ENCODE measurements around the gene RTN1. TPM values are rescaled to one million over a fixed set of nuclear protein-coding genes. Genes with fewer than 3 reads are reported as not detected.

The RTN1 gene
- total RNA-seq, 2 donors from 2014 or later: 0.60 to 3.4 TPM

- Mint-ChIP-seq H3K4me1 (no peaks in the 10 kb centered on the region), H3K4me3 (no peak overlapping the region), H3K36me3 (ENCODE audit: low read depth) (no peaks in the 10 kb centered on the region), H3K27me3 (peaks cover 24% of the 10 kb centered on the region), H3K27ac (no peak overlapping the region)
- ATAC-seq (no peak), DNase-seq (no peak)
- no peaks in the 10 kb centered on the region for H3K9me3 ChIP-seq (ENCODE audit: control insufficient read depth, low read length, poor library complexity, severe bottlenecking)
These were observed 20.1 kb upstream of the RTN1 start for GRCh38 chr14:59890676-59891075.

- no peaks in the 10 kb centered on the region for H3K36me3 Mint-ChIP-seq (ENCODE audit: low read depth)
- no peaks in the 10 kb centered on the region for H3K4me1 Mint-ChIP-seq
- H3K4me3 Mint-ChIP-seq: no peak overlapping the region
- no peaks in the 10 kb centered on the region for H3K9me3 ChIP-seq (ENCODE audit: control insufficient read depth, low read length, poor library complexity, severe bottlenecking)
- no peak overlapping the region for H3K27ac Mint-ChIP-seq
- peaks cover 15% of the 10 kb centered on the region for H3K27me3 Mint-ChIP-seq
- no peak for DNase-seq
- ATAC-seq: no peak
These were observed 12.4 kb upstream of the RTN1 start for GRCh38 chr14:59882957-59883356.

- H3K36me3 Mint-ChIP-seq (ENCODE audit: low read depth): peaks cover 7% of the 10 kb centered on the region
- peak overlapping the region; percentile 92 for H3K4me3 Mint-ChIP-seq
- no peaks in the 10 kb centered on the region for H3K9me3 ChIP-seq (ENCODE audit: control insufficient read depth, low read length, poor library complexity, severe bottlenecking)
- H3K27ac Mint-ChIP-seq: no peak overlapping the region
- ATAC-seq (no peak), DNase-seq (no peak)
- H3K27me3 Mint-ChIP-seq: peaks cover 53% of the 10 kb centered on the region
- H3K4me1 Mint-ChIP-seq: peaks cover 10% of the 10 kb centered on the region
These were observed 555 bp upstream of the RTN1 start for GRCh38 chr14:59871166-59871495.

- Mint-ChIP-seq H3K4me3 (peak overlapping the region; percentile 68), H3K36me3 (ENCODE audit: low read depth) (peaks cover 7% of the 10 kb centered on the region), H3K27ac (no peak overlapping the region), H3K27me3 (peaks cover 48% of the 10 kb centered on the region), H3K4me1 (peaks cover 10% of the 10 kb centered on the region)
- H3K9me3 ChIP-seq (ENCODE audit: control insufficient read depth, low read length, poor library complexity, severe bottlenecking): no peaks in the 10 kb centered on the region
- DNase-seq (no peak), ATAC-seq (no peak)
These were observed 958 bp downstream of the RTN1 start for GRCh38 chr14:59869381-59870255.

GRCh38 chr14:59868021-59868420, 2.6 kb downstream of the RTN1 start:
- Mint-ChIP-seq H3K36me3 (ENCODE audit: low read depth) (peaks cover 7% of the 10 kb centered on the region), H3K27me3 (peaks cover 35% of the 10 kb centered on the region), H3K27ac (no peak overlapping the region), H3K4me1 (peaks cover 10% of the 10 kb centered on the region), H3K4me3 (no peak overlapping the region)
- no peak for DNase-seq
- H3K9me3 ChIP-seq (ENCODE audit: control insufficient read depth, low read length, poor library complexity, severe bottlenecking): no peaks in the 10 kb centered on the region
- no peak for ATAC-seq

GRCh38 chr14:59863806-59864525, 6.6 kb downstream of the RTN1 start:
- H3K27me3 Mint-ChIP-seq: peaks cover 10% of the 10 kb centered on the region
- H3K9me3 ChIP-seq (ENCODE audit: control insufficient read depth, low read length, poor library complexity, severe bottlenecking): no peaks in the 10 kb centered on the region
- DNase-seq (no peak), ATAC-seq (no peak)
- H3K4me3 Mint-ChIP-seq: no peak overlapping the region
- peaks cover 1% of the 10 kb centered on the region for H3K4me1 Mint-ChIP-seq
- no peak overlapping the region for H3K27ac Mint-ChIP-seq
- H3K36me3 Mint-ChIP-seq (ENCODE audit: low read depth): peaks cover 1% of the 10 kb centered on the region

GRCh38 chr14:59857328-59857727, 13.2 kb downstream of the RTN1 start:
- Mint-ChIP-seq H3K36me3 (ENCODE audit: low read depth) (peaks cover 2% of the 10 kb centered on the region), H3K4me3 (no peak overlapping the region), H3K27me3 (no peaks in the 10 kb centered on the region), H3K27ac (no peak overlapping the region), H3K4me1 (no peaks in the 10 kb centered on the region)
- no peaks in the 10 kb centered on the region for H3K9me3 ChIP-seq (ENCODE audit: control insufficient read depth, low read length, poor library complexity, severe bottlenecking)
- DNase-seq (no peak), ATAC-seq (no peak)

- Mint-ChIP-seq H3K36me3 (ENCODE audit: low read depth) (no peaks in the 10 kb centered on the region), H3K27me3 (no peaks in the 10 kb centered on the region), H3K4me3 (no peak overlapping the region), H3K4me1 (no peaks in the 10 kb centered on the region), H3K27ac (no peak overlapping the region)
- no peak for ATAC-seq
- no peak for DNase-seq
- H3K9me3 ChIP-seq (ENCODE audit: control insufficient read depth, low read length, poor library complexity, severe bottlenecking): no peaks in the 10 kb centered on the region
These were observed 18.2 kb downstream of the RTN1 start for GRCh38 chr14:59852350-59852749.

- Mint-ChIP-seq H3K4me3 (no peak overlapping the region), H3K4me1 (no peaks in the 10 kb centered on the region), H3K27ac (no peak overlapping the region), H3K27me3 (peaks cover 5% of the 10 kb centered on the region), H3K36me3 (ENCODE audit: low read depth) (no peaks in the 10 kb centered on the region)
- ATAC-seq (no peak), DNase-seq (no peak)
- no peaks in the 10 kb centered on the region for H3K9me3 ChIP-seq (ENCODE audit: control insufficient read depth, low read length, poor library complexity, severe bottlenecking)
These were observed 20.1 kb downstream of the RTN1 start for GRCh38 chr14:59850458-59850857.

- no peaks in the 10 kb centered on the region for H3K4me1 Mint-ChIP-seq
These were observed 21.0 kb downstream of the RTN1 start for GRCh38 chr14:59849411-59850130.

GRCh38 chr14:59848671-59849070, 21.9 kb downstream of the RTN1 start:
- H3K9me3 ChIP-seq (ENCODE audit: control insufficient read depth, low read length, poor library complexity, severe bottlenecking): no peaks in the 10 kb centered on the region
- ATAC-seq (no peak), DNase-seq (no peak)
- Mint-ChIP-seq H3K27ac (no peak overlapping the region), H3K4me3 (no peak overlapping the region), H3K4me1 (no peaks in the 10 kb centered on the region), H3K36me3 (ENCODE audit: low read depth) (no peaks in the 10 kb centered on the region), H3K27me3 (peaks cover 10% of the 10 kb centered on the region)

More at GRCh38 chr14:59849411-59850130, 21.0 kb downstream of the RTN1 start:
- DNase-seq (no peak), ATAC-seq (no peak)
- no peak overlapping the region for H3K4me3 Mint-ChIP-seq
- peaks cover 5% of the 10 kb centered on the region for H3K27me3 Mint-ChIP-seq
- no peaks in the 10 kb centered on the region for H3K36me3 Mint-ChIP-seq (ENCODE audit: low read depth)
- no peaks in the 10 kb centered on the region for H3K9me3 ChIP-seq (ENCODE audit: control insufficient read depth, low read length, poor library complexity, severe bottlenecking)
- no peak overlapping the region for H3K27ac Mint-ChIP-seq

GRCh38 chr14:59847711-59848110, 22.9 kb downstream of the RTN1 start:
- H3K9me3 ChIP-seq (ENCODE audit: control insufficient read depth, low read length, poor library complexity, severe bottlenecking): no peaks in the 10 kb centered on the region
- no peak overlapping the region for H3K27ac Mint-ChIP-seq
- no peaks in the 10 kb centered on the region for H3K36me3 Mint-ChIP-seq (ENCODE audit: low read depth)
- no peak overlapping the region for H3K4me3 Mint-ChIP-seq
- H3K4me1 Mint-ChIP-seq: no peaks in the 10 kb centered on the region
- peaks cover 10% of the 10 kb centered on the region for H3K27me3 Mint-ChIP-seq
- ATAC-seq (no peak), DNase-seq (no peak)

GRCh38 chr14:59846595-59846994, 24.0 kb downstream of the RTN1 start:
- ATAC-seq (no peak), DNase-seq (no peak)
- Mint-ChIP-seq H3K4me1 (no peaks in the 10 kb centered on the region), H3K4me3 (no peak overlapping the region), H3K27me3 (peaks cover 10% of the 10 kb centered on the region), H3K36me3 (ENCODE audit: low read depth) (no peaks in the 10 kb centered on the region), H3K27ac (no peak overlapping the region)
- no peaks in the 10 kb centered on the region for H3K9me3 ChIP-seq (ENCODE audit: control insufficient read depth, low read length, poor library complexity, severe bottlenecking)
